Medulla oblongata (tissue), 1 donor: Measurements from ENCODE around the gene ITGB6.

Experiments
- DNase-seq: peaks from one replicate; pipeline ENCODE4 v3.0.0-alpha.2; 2015; ENCODE audit errors: extremely low spot score

ITGB6 gene

GRCh38 chr2:160053946-160054345, 146.1 kb downstream of the ITGB6 start:
- no peak for DNase-seq

- no peak for DNase-seq
These were observed 147.5 kb downstream of the ITGB6 start for GRCh38 chr2:160052531-160052930.

- DNase-seq, result no peak
These were observed 148.7 kb downstream of the ITGB6 start for GRCh38 chr2:160051371-160051800.

GRCh38 chr2:160050147-160050546, 149.9 kb downstream of the ITGB6 start:
- DNase-seq, result no peak
